CD4-positive, alpha-beta T cell treated with Interleukin-15 for 4 hours (primary cell): Measurements from ENCODE around the gene NAV3.
"Not testable (repeated sequence)": the region's sequence is repeated elsewhere in the genome, so short reads cannot be mapped to it uniquely, and the experiment has no call there.

Experiments used
- DNase-seq: peaks from one replicate; pipeline ENCODE4 v3.0.0-alpha.2; 2020; ENCODE audit warnings: low spot score

NAV3 gene

GRCh38 chr12:78055545-78055944, 224.9 kb downstream of the NAV3 start:
- DNase-seq, result no peak

GRCh38 chr12:78057075-78057474, 226.4 kb downstream of the NAV3 start:
- DNase-seq, result no peak

- DNase-seq, result no peak
Observed at GRCh38 chr12:78060186-78060585, 229.5 kb downstream of the NAV3 start.

- no peak for DNase-seq
Observed at GRCh38 chr12:78062786-78063185, 232.1 kb downstream of the NAV3 start.

GRCh38 chr12:78081590-78082314, 251.1 kb downstream of the NAV3 start:
- DNase-seq, result no peak

- DNase-seq, result no peak
Observed at GRCh38 chr12:78085542-78086182, 255.0 kb downstream of the NAV3 start.

- no peak for DNase-seq
Observed at GRCh38 chr12:78086553-78087362, 256.1 kb downstream of the NAV3 start.

GRCh38 chr12:78087363-78087675, 256.6 kb downstream of the NAV3 start:
- DNase-seq, result no peak

GRCh38 chr12:78088391-78088832, 257.7 kb downstream of the NAV3 start:
- no peak for DNase-seq

- no peak for DNase-seq
Observed at GRCh38 chr12:78090266-78090665, 259.6 kb downstream of the NAV3 start.

GRCh38 chr12:78095623-78096022, 264.9 kb downstream of the NAV3 start:
- no peak for DNase-seq

- no peak for DNase-seq
Observed at GRCh38 chr12:78096909-78097597, 266.4 kb downstream of the NAV3 start.

GRCh38 chr12:78099806-78100205, 269.1 kb downstream of the NAV3 start:
- no peak for DNase-seq

GRCh38 chr12:78101113-78101876, 270.6 kb downstream of the NAV3 start:
- no peak for DNase-seq

GRCh38 chr12:78101946-78102635, 271.4 kb downstream of the NAV3 start:
- no peak for DNase-seq

GRCh38 chr12:78102801-78103200, 272.1 kb downstream of the NAV3 start:
- DNase-seq, result not testable (repeated sequence)

GRCh38 chr12:78115889-78116288, 285.2 kb downstream of the NAV3 start:
- no peak for DNase-seq

- DNase-seq, result no peak
Observed at GRCh38 chr12:78118036-78118435, 287.3 kb downstream of the NAV3 start.

- DNase-seq, result no peak
Observed at GRCh38 chr12:78118486-78118885, 287.8 kb downstream of the NAV3 start.

- DNase-seq, result no peak
Observed at GRCh38 chr12:78119351-78119918, 288.7 kb downstream of the NAV3 start.

GRCh38 chr12:78120306-78120705, 289.6 kb downstream of the NAV3 start:
- DNase-seq, result no peak
